Measurements from ENCODE around the gene FN1.

The FN1 gene

DNA sequence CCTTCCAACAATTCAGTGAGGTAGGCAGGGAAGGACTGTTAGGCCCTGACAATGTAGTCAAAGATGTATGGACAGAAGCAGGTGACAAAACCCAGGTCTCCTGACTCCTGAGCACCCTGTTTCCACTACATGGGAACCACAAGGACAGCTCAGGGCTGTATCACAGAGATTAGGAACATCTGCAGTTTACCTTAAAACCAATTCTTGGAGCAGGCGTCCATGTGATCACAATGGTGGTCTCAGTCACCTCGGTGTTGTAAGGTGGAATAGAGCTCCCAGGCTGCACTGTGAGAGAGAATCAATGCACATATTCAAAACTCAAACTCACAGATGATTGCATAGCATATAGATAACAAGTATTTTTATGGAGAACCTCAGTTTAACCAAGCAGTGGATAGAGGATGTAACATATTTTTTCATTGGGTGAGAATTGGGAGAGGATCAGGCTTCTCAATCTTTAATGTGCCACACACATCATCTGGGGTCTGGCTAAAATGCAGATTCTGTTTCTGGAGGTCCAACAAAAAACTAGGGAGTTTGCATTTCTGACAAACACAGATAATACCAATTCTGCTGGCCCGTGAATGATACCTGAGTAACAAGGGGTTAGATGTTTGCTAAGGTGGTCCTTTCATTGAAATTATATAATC is 36.7 kb downstream of the FN1 start:
- Histone ChIP-seq H4K20me1 (ENCODE audit: insufficient read depth) (no peaks in the 10 kb centered on the region), H3K79me2 (ENCODE audit: insufficient read depth, low read depth) (no peaks in the 10 kb centered on the region), H3K9ac (no peak overlapping the region), H3K4me2 (no peak overlapping the region), H3K27me3 (ENCODE audit: insufficient read depth, low read depth) (no peaks in the 10 kb centered on the region), H2AFZ (ENCODE audit: low read depth) (no peak overlapping the region), H3K36me3 (ENCODE audit: insufficient read depth) (no peaks in the 10 kb centered on the region), H3K27ac (no peak overlapping the region), H3K4me3 (IDR thresholded peaks at IDR 0.05; ENCODE audit: insufficient read depth, low read depth, low read length) (no peak overlapping the region), H3K4me1 (ENCODE audit: low read depth, poor library complexity, severe bottlenecking) (peaks cover 26% of the 10 kb centered on the region)
- TF ChIP-seq, protein P1, sequence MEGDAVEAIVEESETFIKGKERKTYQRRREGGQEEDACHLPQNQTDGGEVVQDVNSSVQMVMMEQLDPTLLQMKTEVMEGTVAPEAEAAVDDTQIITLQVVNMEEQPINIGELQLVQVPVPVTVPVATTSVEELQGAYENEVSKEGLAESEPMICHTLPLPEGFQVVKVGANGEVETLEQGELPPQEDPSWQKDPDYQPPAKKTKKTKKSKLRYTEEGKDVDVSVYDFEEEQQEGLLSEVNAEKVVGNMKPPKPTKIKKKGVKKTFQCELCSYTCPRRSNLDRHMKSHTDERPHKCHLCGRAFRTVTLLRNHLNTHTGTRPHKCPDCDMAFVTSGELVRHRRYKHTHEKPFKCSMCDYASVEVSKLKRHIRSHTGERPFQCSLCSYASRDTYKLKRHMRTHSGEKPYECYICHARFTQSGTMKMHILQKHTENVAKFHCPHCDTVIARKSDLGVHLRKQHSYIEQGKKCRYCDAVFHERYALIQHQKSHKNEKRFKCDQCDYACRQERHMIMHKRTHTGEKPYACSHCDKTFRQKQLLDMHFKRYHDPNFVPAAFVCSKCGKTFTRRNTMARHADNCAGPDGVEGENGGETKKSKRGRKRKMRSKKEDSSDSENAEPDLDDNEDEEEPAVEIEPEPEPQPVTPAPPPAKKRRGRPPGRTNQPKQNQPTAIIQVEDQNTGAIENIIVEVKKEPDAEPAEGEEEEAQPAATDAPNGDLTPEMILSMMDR (conservative IDR thresholded peaks at IDR 0.05; ENCODE audit: low read depth, low read length) = no peak

DNA sequence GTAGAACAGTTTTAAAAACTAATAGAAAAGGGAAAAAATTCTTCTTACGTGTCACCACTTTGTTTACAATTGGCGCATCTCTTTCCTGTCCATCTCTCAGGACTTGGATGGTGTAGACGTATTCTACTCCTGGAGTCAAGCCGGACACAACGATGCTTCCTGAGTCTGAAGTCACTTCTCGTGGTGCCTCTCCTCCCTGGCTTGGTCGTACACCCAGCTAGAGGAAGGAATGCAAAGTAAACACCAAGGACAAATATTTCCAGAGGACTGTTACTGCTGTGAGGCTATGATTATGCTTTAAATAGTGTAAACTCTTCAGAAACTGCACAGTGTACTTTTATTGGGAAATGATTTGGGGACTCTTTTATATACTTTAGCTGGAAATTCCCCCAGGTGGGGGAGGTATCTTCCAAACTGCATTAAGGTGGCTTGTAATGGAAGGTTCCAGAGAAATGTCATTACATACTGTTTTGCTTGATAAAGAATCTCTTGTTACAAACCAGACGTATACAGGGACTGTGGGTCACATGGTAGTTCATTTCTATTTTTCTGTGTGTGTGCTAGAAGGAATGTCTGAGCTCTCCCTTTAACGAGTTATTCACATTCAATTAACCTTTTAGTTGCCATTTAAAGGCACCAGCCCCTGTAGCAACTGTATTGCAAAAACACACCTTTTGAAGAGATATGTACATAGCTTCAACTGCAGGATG is 38.1 kb downstream of the FN1 start:
- no peaks in the 10 kb centered on the region for H3K36me3 ChIP-seq (ENCODE audit: insufficient read depth)
- H3K9ac ChIP-seq = no peak overlapping the region
- H3K27me3 ChIP-seq (ENCODE audit: insufficient read depth, low read depth) = no peaks in the 10 kb centered on the region
- TF ChIP-seq, protein P1 (conservative IDR thresholded peaks at IDR 0.05; ENCODE audit: low read depth, low read length) = no peak
- no peak overlapping the region for H3K4me3 ChIP-seq (IDR thresholded peaks at IDR 0.05; ENCODE audit: insufficient read depth, low read depth, low read length)
- H3K27ac ChIP-seq = no peak overlapping the region
- no peaks in the 10 kb centered on the region for H4K20me1 ChIP-seq (ENCODE audit: insufficient read depth)
- H3K4me1 ChIP-seq (ENCODE audit: low read depth, poor library complexity, severe bottlenecking) = peaks cover 20% of the 10 kb centered on the region
- H3K4me2 ChIP-seq = no peak overlapping the region
- H3K79me2 ChIP-seq (ENCODE audit: insufficient read depth, low read depth) = no peaks in the 10 kb centered on the region
- no peak overlapping the region for H2AFZ ChIP-seq (ENCODE audit: low read depth)

DNA sequence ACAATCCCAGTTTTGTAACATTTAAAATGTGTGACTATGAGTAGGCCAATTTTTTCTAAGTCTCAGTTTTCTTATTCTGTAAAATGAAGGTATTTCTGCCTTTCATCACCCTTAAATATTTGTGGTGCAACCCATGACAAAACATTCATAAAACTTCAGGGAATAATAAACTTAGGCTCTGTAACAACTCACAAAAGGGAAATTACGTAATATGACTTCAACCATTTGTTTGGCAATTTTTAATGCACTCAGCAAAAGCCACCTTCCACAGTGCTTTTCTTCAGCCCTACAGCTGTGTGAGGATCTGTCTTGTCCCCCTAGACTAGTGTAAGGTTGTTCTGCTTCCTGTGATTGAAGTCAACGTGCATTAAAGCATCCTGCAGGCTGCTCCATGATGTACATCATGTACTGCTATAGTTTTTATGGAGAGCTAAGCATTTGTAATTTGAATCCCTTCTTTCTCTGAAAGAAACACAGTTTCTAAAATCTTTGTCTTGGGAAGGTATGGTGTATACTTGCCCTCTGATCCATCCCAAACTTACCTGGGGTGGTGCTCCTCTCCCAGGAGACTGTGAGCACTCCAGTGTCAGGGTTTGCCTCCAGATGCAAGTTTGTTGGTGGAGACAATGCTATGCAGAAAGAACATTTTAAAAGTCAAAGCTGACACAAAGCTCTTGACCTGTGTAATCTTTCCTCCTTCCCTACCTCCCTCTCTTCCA is 39.1 kb downstream of the FN1 start:
- Histone ChIP-seq H3K36me3 (ENCODE audit: insufficient read depth) (no peaks in the 10 kb centered on the region), H4K20me1 (ENCODE audit: insufficient read depth) (no peaks in the 10 kb centered on the region), H3K79me2 (ENCODE audit: insufficient read depth, low read depth) (no peaks in the 10 kb centered on the region), H3K4me2 (no peak overlapping the region), H2AFZ (ENCODE audit: low read depth) (no peak overlapping the region), H3K27me3 (ENCODE audit: insufficient read depth, low read depth) (no peaks in the 10 kb centered on the region), H3K4me1 (ENCODE audit: low read depth, poor library complexity, severe bottlenecking) (peaks cover 10% of the 10 kb centered on the region), H3K9ac (no peak overlapping the region), H3K27ac (no peak overlapping the region), H3K4me3 (IDR thresholded peaks at IDR 0.05; ENCODE audit: insufficient read depth, low read depth, low read length) (no peak overlapping the region)
- TF ChIP-seq, protein P1 (conservative IDR thresholded peaks at IDR 0.05; ENCODE audit: low read depth, low read length) = no peak

DNA sequence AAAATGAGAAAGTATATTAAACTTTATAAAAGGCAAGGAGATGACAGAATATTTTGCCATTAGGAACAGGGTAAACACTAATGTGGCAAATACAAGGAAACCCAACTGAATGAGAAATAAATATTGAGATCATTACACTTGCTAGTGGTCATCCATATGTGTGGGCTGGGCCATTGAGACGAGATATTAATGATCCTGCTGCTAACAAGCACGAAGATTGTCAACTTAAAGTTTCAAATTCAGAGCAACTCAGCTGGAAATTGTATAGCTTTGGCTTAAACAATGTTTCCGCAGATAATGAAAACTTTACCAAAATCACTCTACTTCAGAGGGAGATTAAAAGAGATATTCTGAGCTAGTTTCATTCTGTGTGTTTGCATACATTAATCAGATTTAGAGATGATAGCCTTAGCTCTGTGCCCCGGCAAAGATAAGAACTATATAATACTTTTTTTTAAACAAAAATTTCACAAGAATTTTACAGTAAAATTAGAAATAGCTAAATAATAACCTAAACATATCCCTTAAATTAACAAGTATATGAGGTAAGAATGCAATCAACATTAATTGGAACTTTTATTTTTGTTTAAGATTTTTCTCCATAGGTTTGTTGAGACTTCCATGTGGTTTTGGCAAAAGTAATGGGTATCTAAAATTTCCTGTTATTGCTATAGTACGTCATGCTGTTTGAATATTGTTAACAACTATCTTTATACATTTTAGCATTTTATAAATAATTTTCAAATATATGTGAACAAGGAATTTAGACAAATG is 40.0 kb downstream of the FN1 start:
- no peak overlapping the region for H3K27ac ChIP-seq
- H3K4me1 ChIP-seq (ENCODE audit: low read depth, poor library complexity, severe bottlenecking) = peaks cover 1% of the 10 kb centered on the region
- no peaks in the 10 kb centered on the region for H3K36me3 ChIP-seq (ENCODE audit: insufficient read depth)
- no peaks in the 10 kb centered on the region for H3K27me3 ChIP-seq (ENCODE audit: insufficient read depth, low read depth)
- no peak overlapping the region for H3K4me2 ChIP-seq
- H3K4me3 ChIP-seq (IDR thresholded peaks at IDR 0.05; ENCODE audit: insufficient read depth, low read depth, low read length) = no peak overlapping the region
- no peak overlapping the region for H2AFZ ChIP-seq (ENCODE audit: low read depth)
- H4K20me1 ChIP-seq (ENCODE audit: insufficient read depth) = no peaks in the 10 kb centered on the region
- no peaks in the 10 kb centered on the region for H3K79me2 ChIP-seq (ENCODE audit: insufficient read depth, low read depth)
- TF ChIP-seq, protein P1 (conservative IDR thresholded peaks at IDR 0.05; ENCODE audit: low read depth, low read length) = no peak
- H3K9ac ChIP-seq = no peak overlapping the region
